Esophagus squamous epithelium (tissue), 4 donors: ENCODE measurements around the gene ERV3-1.

ENCODE experiments used
- CTCF ChIP-seq, 6 experiments: fragments of 450-650 bp in 4 of 6; fragments of 200-600 bp in 2 of 6; sonication (generic) in 2 of 6; IDR thresholded peaks; one replicate each; pipeline ENCODE4 v1.5.1; 2016 to 2019; ENCODE audit warnings: antibody characterized with exemption in 6 of 6, mild to moderate bottlenecking in 4 of 6, moderate library complexity in 4 of 6
- POLR2A ChIP-seq, 4 donors: fragments of 450-650 bp; IDR thresholded peaks; one replicate each; pipeline ENCODE4 v1.6.1; 2017; ENCODE audit warnings: antibody characterized with exemption in 4 of 4, mild to moderate bottlenecking in 4 of 4, moderate library complexity in 3 of 4

GRCh38 chr7:65004575-65004974 is 1.9 kb downstream of the ERV3-1 start:
- TF ChIP-seq CTCF (IDR thresholded peaks at IDR 0.05) (no peak), POLR2A (IDR thresholded peaks at IDR 0.05) (no peak)
